Measurements from ENCODE around the gene ADAMTS9. TPM values are rescaled to one million over a fixed set of nuclear protein-coding genes. Genes with fewer than 3 reads are reported as not detected.

Gene ADAMTS9
- polyA plus RNA-seq, 1 donor from 2014 or later: 0.32 TPM

GRCh38 chr3:64495121-64495780, 192.5 kb downstream of the ADAMTS9 start:
- Histone ChIP-seq H3K9me3 (ENCODE audit: low read length) (no peaks in the 10 kb centered on the region), H3K4me2 (ENCODE audit: low read length) (no peak overlapping the region), H3K27ac (ENCODE audit: low read length) (no peak overlapping the region), H3K9me2 (ENCODE audit: insufficient read depth, low read length) (no peaks in the 10 kb centered on the region), H3K79me2 (replicated peaks; ENCODE audit: insufficient read depth, low read length) (no peaks in the 10 kb centered on the region), H3F3A (ENCODE audit: insufficient read depth, low read length, poor library complexity, severe bottlenecking) (no peaks in the 10 kb centered on the region), H3K27me3 (ENCODE audit: insufficient read depth, low read depth, low read length) (no peaks in the 10 kb centered on the region), H3K36me3 (ENCODE audit: insufficient read depth, low read length) (no peaks in the 10 kb centered on the region), H2AFZ (ENCODE audit: low read depth, low read length) (no peak overlapping the region), H3K9ac (ENCODE audit: low read length) (no peak overlapping the region), H4K20me1 (ENCODE audit: insufficient read depth) (no peaks in the 10 kb centered on the region), H3K4me3 (ENCODE audit: low read length) (no peak overlapping the region)
- TF ChIP-seq EP300 (conservative IDR thresholded peaks at IDR 0.05; ENCODE audit: poor library complexity, severe bottlenecking): no peak
- TF ChIP-seq RAD21 (conservative IDR thresholded peaks at IDR 0.05): no peak
- no peak for TF ChIP-seq EZH2 (IDR thresholded peaks at IDR 0.05; ENCODE audit: borderline replicate concordance, insufficient read depth, low read length, poor library complexity, severe bottlenecking)
- no peak for TF ChIP-seq POLR2AphosphoS5 (IDR thresholded peaks at IDR 0.05)
- TF ChIP-seq SMC3 (conservative IDR thresholded peaks at IDR 0.05; ENCODE audit: poor library complexity): no peak
- TF ChIP-seq REST (IDR thresholded peaks at IDR 0.05; ENCODE audit: borderline replicate concordance): no peak
- TF ChIP-seq TAF1 (IDR thresholded peaks at IDR 0.05; ENCODE audit: low read depth): no peak
- TF ChIP-seq MXI1 (conservative IDR thresholded peaks at IDR 0.05; ENCODE audit: poor library complexity, severe bottlenecking): no peak
- no peak for TF ChIP-seq CTCF (IDR thresholded peaks at IDR 0.05; ENCODE audit: poor library complexity, severe bottlenecking)

GRCh38 chr3:64494526-64494925, 193.3 kb downstream of the ADAMTS9 start:
- no peak overlapping the region for H2AFZ ChIP-seq (ENCODE audit: low read depth, low read length)
- H3K36me3 ChIP-seq (ENCODE audit: insufficient read depth, low read length): no peaks in the 10 kb centered on the region
- no peak overlapping the region for H3K27ac ChIP-seq (ENCODE audit: low read length)
- no peaks in the 10 kb centered on the region for H3K9me3 ChIP-seq (ENCODE audit: low read length)
- no peaks in the 10 kb centered on the region for H3K79me2 ChIP-seq (replicated peaks; ENCODE audit: insufficient read depth, low read length)
- no peaks in the 10 kb centered on the region for H3K9me2 ChIP-seq (ENCODE audit: insufficient read depth, low read length)
- no peaks in the 10 kb centered on the region for H3F3A ChIP-seq (ENCODE audit: insufficient read depth, low read length, poor library complexity, severe bottlenecking)
- no peaks in the 10 kb centered on the region for H4K20me1 ChIP-seq (ENCODE audit: insufficient read depth)
- H3K4me2 ChIP-seq (ENCODE audit: low read length): no peak overlapping the region
- no peak overlapping the region for H3K4me3 ChIP-seq (ENCODE audit: low read length)
- no peak for TF ChIP-seq POLR2AphosphoS5 (IDR thresholded peaks at IDR 0.05)
- TF ChIP-seq EZH2 (IDR thresholded peaks at IDR 0.05; ENCODE audit: borderline replicate concordance, insufficient read depth, low read length, poor library complexity, severe bottlenecking): no peak
- no peak for TF ChIP-seq MXI1 (conservative IDR thresholded peaks at IDR 0.05; ENCODE audit: poor library complexity, severe bottlenecking)
- no peak for TF ChIP-seq EP300 (conservative IDR thresholded peaks at IDR 0.05; ENCODE audit: poor library complexity, severe bottlenecking)
- no peak for TF ChIP-seq REST (IDR thresholded peaks at IDR 0.05; ENCODE audit: borderline replicate concordance)
- TF ChIP-seq RAD21 (conservative IDR thresholded peaks at IDR 0.05): no peak
- H3K27me3 ChIP-seq (ENCODE audit: insufficient read depth, low read depth, low read length): no peaks in the 10 kb centered on the region
- no peak overlapping the region for H3K9ac ChIP-seq (ENCODE audit: low read length)
